Activated CD4-positive, alpha-beta memory T cell treated with anti-CD3 and anti-CD28 coated beads, Interleukin-2, amount 10 ng/mL, durations not matched to agents 7 days and 5 days (primary cell): ENCODE measurements around the gene TNIP3. TPM values are rescaled to one million over a fixed set of nuclear protein-coding genes. Genes with fewer than 3 reads are reported as not detected.

Experiments
- CTCF ChIA-PET: fragments of 350-600 bp; sonication (Branson Sonifier 250); formaldehyde crosslinking; loops from one replicate; lab custom pipeline; 2021; ENCODE audit warnings: antibody characterized with exemption, inconsistent platforms; lab: Charles Lee
- POLR2A ChIA-PET: fragments of 350-600 bp; sonication (Branson Sonifier 250); formaldehyde crosslinking; loops from one replicate; lab custom pipeline; 2021; ENCODE audit warnings: antibody characterized with exemption; lab: Charles Lee
- DNase-seq: peaks from one replicate; pipeline ENCODE4 v3.0.0-alpha.2; 2020
- H3K27ac Mint-ChIP-seq: one replicate; pipeline ENCODE4 v1.8.0; 2021; ENCODE audit warnings: mild to moderate bottlenecking, mixed read lengths
- H3K27me3 Mint-ChIP-seq: one replicate; pipeline ENCODE4 v1.8.0; 2021; ENCODE audit warnings: mixed read lengths
- H3K36me3 Mint-ChIP-seq: one replicate; pipeline ENCODE4 v1.8.0; 2021; ENCODE audit warnings: low read depth, mixed read lengths
- H3K4me1 Mint-ChIP-seq: one replicate; pipeline ENCODE4 v1.8.0; 2021; ENCODE audit warnings: mixed read lengths
- H3K4me3 Mint-ChIP-seq: one replicate; pipeline ENCODE4 v1.8.0; 2021; ENCODE audit warnings: mild to moderate bottlenecking, mixed read lengths
- H3K9me3 Mint-ChIP-seq: one replicate; pipeline ENCODE4 v1.8.0; 2021; ENCODE audit warnings: mixed read lengths
- total RNA-seq, 2 experiments: library from RNA; stranded (reverse); gene quantifications; one replicate each; pipeline ENCODE4 v1.2.3, GENCODE V29; 2021

Gene TNIP3
- total RNA-seq, 2 experiments from 2014 or later, result 1.2 to 1.6 TPM

DNA sequence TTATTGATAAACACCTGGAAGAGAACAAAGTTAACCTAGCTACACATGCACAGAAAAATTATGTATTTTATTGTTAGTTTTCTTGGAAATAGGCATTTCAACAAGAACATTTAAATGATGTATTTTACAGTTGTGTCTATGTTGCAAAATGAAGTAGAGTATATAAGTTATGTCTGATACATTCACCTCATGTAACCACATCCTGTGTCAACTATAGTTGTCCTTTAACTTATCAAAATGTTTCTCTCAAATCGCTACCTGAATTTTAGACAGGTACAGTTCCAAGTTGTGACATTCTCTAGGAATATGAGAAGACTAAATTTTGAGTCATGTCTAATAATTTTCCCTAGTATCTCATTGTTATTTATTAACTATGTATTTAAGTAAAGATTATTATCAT is 27.2 kb upstream of the TNIP3 start:
- CTCF ChIA-PET, result interaction anchor here (0.9 to 4.7 kb wide), 18 partner anchors 8 to 179 kb away, joined by 3 to 72 read pairs (median 12); no protein-coding TSS in a partner anchor
- POLR2A ChIA-PET, result interaction anchor here (2.0 to 3.7 kb wide), 4 partner anchors 8 to 1125 kb away, joined by 9 to 22 read pairs (median 14); partner anchors contain the start of gene MAD2L1
- no peak for DNase-seq
- Mint-ChIP-seq H3K27ac (peak overlapping the region; percentile 49), H3K9me3 (no peaks in the 10 kb centered on the region), H3K36me3 (no peaks in the 10 kb centered on the region), H3K27me3 (no peaks in the 10 kb centered on the region), H3K4me3 (no peak overlapping the region), H3K4me1 (peaks cover 59% of the 10 kb centered on the region)

DNA sequence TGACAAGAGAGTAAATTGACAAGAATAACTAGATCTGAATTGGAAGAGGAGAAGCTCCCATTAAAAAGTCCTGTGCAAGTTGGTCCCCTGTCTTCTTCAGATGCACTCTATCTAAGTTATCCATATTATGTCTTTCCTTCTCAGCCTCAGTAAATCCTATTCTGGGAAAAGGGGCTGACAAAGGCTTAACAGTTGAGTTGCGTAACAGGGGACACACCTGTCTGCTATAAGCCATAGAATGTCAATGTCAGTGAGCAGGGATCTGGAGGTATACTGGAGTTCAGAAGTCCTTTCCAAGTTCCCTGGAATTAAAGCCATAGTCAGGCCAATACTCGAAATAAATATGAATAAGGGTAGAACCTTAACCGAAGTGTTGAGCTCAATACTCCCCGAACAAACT is 26.3 kb upstream of the TNIP3 start:
- peak overlapping the region; percentile 63 for H3K4me3 Mint-ChIP-seq

DNA sequence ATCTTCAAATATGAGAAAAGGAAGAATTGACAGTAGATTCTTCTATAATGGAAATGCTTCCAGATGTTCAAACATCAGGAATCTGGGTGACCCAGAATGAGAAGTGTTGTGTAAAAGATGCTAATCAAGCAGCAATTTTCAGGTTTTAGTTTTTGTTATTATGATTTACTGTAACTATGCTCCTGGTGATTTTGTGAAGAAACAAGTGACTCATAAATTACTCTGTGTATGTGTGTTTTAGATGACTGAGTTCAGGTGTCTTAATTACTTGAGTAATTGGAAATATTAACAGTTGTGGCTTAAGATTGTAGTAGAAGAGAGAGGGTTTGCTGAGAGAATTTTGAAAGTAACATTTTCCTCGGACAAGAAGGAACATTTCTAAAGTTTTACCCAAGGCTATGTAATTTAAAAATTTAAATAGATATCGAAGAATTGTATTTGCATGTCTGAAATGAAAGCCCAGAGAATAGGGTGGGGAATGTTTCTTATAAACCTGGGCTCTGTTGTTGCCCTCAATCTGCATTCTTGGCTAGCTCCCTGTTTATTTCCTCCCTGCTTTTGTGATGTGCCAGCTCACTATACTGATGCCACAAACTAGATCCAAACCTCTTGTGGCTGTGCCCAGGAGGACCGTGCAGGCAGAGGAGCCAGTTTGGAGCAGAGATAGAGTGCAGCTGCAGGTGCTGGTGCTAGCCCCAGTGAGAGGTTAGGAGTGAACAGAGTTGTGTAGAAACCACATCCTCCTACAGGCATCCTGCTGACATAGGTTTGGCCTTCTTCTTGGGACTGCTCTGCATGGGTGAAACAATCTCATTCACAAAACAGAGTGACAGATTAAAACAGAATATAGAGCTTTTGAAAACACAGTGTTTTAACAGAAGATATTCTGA is 25.4 kb upstream of the TNIP3 start:
- H3K9me3 Mint-ChIP-seq, result no peaks in the 10 kb centered on the region
- peak; percentile 72 for DNase-seq
- peaks cover 60% of the 10 kb centered on the region for H3K4me1 Mint-ChIP-seq
- H3K27ac Mint-ChIP-seq, result peak overlapping the region; percentile 84
- H3K4me3 Mint-ChIP-seq, result peak overlapping the region; percentile 63
- H3K36me3 Mint-ChIP-seq, result peaks cover 6% of the 10 kb centered on the region
- ChIA-PET CTCF (interaction anchor here (0.8 to 4.7 kb wide), 11 partner anchors 10 to 119 kb away, joined by 3 to 72 read pairs (median 6); no protein-coding TSS in a partner anchor), POLR2A (interaction anchor here (0.8 to 3.7 kb wide), 9 partner anchors 9 to 1121 kb away, joined by 3 to 22 read pairs (median 4); no protein-coding TSS in a partner anchor)
- no peaks in the 10 kb centered on the region for H3K27me3 Mint-ChIP-seq

More for the DNA sequence above, 26.3 kb upstream of the TNIP3 start:
- DNase-seq, result no peak
- ChIA-PET CTCF (interaction anchor here (0.9 to 4.7 kb wide), 15 partner anchors 7 to 180 kb away, joined by 3 to 72 read pairs (median 9); no protein-coding TSS in a partner anchor), POLR2A (interaction anchor here (0.7 to 3.7 kb wide), 11 partner anchors 9 to 1890 kb away, joined by 3 to 22 read pairs (median 4); partner anchors contain the start of gene MAD2L1)
- Mint-ChIP-seq H3K27ac (peak overlapping the region; percentile 84), H3K27me3 (no peaks in the 10 kb centered on the region), H3K9me3 (no peaks in the 10 kb centered on the region), H3K4me1 (peaks cover 61% of the 10 kb centered on the region), H3K36me3 (peaks cover 3% of the 10 kb centered on the region)

- Mint-ChIP-seq H3K4me3 (no peak overlapping the region), H3K4me1 (peaks cover 59% of the 10 kb centered on the region), H3K9me3 (no peaks in the 10 kb centered on the region), H3K27ac (no peak overlapping the region), H3K36me3 (peaks cover 12% of the 10 kb centered on the region), H3K27me3 (no peaks in the 10 kb centered on the region)
- DNase-seq, result no peak
- CTCF ChIA-PET, result no interaction called here
- POLR2A ChIA-PET, result no interaction called here
These were observed 23.1 kb upstream of the TNIP3 start for GRCh38 chr4:121187206-121187605.

GRCh38 chr4:121185960-121186359 is 21.8 kb upstream of the TNIP3 start:
- ChIA-PET POLR2A (no interaction called here), CTCF (no interaction called here)
- Mint-ChIP-seq H3K36me3 (peaks cover 16% of the 10 kb centered on the region), H3K27me3 (no peaks in the 10 kb centered on the region), H3K4me3 (no peak overlapping the region), H3K27ac (no peak overlapping the region), H3K9me3 (no peaks in the 10 kb centered on the region), H3K4me1 (peaks cover 56% of the 10 kb centered on the region)
- DNase-seq, result no peak

- no peak for DNase-seq
- Mint-ChIP-seq H3K4me3 (no peak overlapping the region), H3K36me3 (peaks cover 27% of the 10 kb centered on the region), H3K9me3 (peaks cover 4% of the 10 kb centered on the region), H3K4me1 (peaks cover 50% of the 10 kb centered on the region), H3K27ac (no peak overlapping the region), H3K27me3 (no peaks in the 10 kb centered on the region)
- POLR2A ChIA-PET, result interaction anchor here (1.4 kb wide), 1 partner anchor 32 kb away, joined by 4 read pairs; no protein-coding TSS in a partner anchor
- CTCF ChIA-PET, result interaction anchor here (3.0 kb wide), 1 partner anchor 8 kb away, joined by 30 read pairs; no protein-coding TSS in a partner anchor
These were observed 19.9 kb upstream of the TNIP3 start for GRCh38 chr4:121183989-121184388.

- POLR2A ChIA-PET, result interaction anchor here (0.8 to 1.4 kb wide), 5 partner anchors 9 to 1117 kb away, joined by 3 to 5 read pairs (median 4); partner anchors contain the start of gene MAD2L1
- Mint-ChIP-seq H3K9me3 (peaks cover 4% of the 10 kb centered on the region), H3K4me1 (peaks cover 47% of the 10 kb centered on the region), H3K27me3 (no peaks in the 10 kb centered on the region), H3K27ac (no peak overlapping the region), H3K4me3 (no peak overlapping the region), H3K36me3 (peaks cover 27% of the 10 kb centered on the region)
- DNase-seq, result no peak
- CTCF ChIA-PET, result interaction anchor here (3.0 kb wide), 1 partner anchor 9 kb away, joined by 30 read pairs; no protein-coding TSS in a partner anchor
These were observed 19.2 kb upstream of the TNIP3 start for GRCh38 chr4:121183361-121183760.

GRCh38 chr4:121182296-121182695 is 18.2 kb upstream of the TNIP3 start:
- peak overlapping the region; percentile 70 for H3K4me3 Mint-ChIP-seq
- H3K27me3 Mint-ChIP-seq, result no peaks in the 10 kb centered on the region
- POLR2A ChIA-PET, result interaction anchor here (0.9 to 1.4 kb wide), 7 partner anchors 10 to 61 kb away, joined by 3 to 5 read pairs (median 3); no protein-coding TSS in a partner anchor
- peak overlapping the region; percentile 84 for H3K27ac Mint-ChIP-seq
- H3K36me3 Mint-ChIP-seq, result peaks cover 31% of the 10 kb centered on the region
- DNase-seq, result no peak
- CTCF ChIA-PET, result interaction anchor here (0.9 to 3.0 kb wide), 2 partner anchors 10 to 28 kb away, joined by 3 to 30 read pairs; no protein-coding TSS in a partner anchor
- H3K9me3 Mint-ChIP-seq, result peaks cover 4% of the 10 kb centered on the region
- peaks cover 44% of the 10 kb centered on the region for H3K4me1 Mint-ChIP-seq

GRCh38 chr4:121181493-121181892 is 17.4 kb upstream of the TNIP3 start:
- CTCF ChIA-PET, result interaction anchor here (3.0 kb wide), 1 partner anchor 10 kb away, joined by 30 read pairs; no protein-coding TSS in a partner anchor
- peaks cover 31% of the 10 kb centered on the region for H3K36me3 Mint-ChIP-seq
- H3K27me3 Mint-ChIP-seq, result peaks cover 1% of the 10 kb centered on the region
- H3K4me3 Mint-ChIP-seq, result peak overlapping the region; percentile 67
- no peak for DNase-seq
- peak overlapping the region; percentile 64 for H3K27ac Mint-ChIP-seq
- H3K4me1 Mint-ChIP-seq, result peaks cover 48% of the 10 kb centered on the region
- POLR2A ChIA-PET, result interaction anchor here (1.5 kb wide), 1 partner anchor 9 kb away, joined by 4 read pairs; no protein-coding TSS in a partner anchor
- peaks cover 4% of the 10 kb centered on the region for H3K9me3 Mint-ChIP-seq

DNA sequence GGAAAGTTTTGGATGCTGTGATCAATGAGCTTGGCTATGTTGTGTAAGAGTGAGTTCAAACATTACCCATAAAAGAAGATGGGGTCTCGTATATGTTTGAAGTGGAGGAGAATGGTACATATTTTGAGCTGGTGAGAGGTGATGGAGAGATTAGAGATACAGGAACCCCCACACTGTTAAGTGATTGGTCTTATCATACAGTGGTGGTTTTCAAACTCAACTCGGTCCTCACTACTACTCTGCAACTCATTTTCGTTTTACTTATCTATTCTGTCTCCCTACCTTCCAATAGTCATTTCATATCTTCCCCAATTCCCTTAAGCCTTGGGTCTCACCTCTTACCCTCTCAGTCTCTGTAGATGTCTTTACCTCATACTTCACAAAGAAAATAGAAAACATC is 16.4 kb upstream of the TNIP3 start:
- ChIA-PET POLR2A (interaction anchor here (1.5 kb wide), 1 partner anchor 10 kb away, joined by 4 read pairs; no protein-coding TSS in a partner anchor), CTCF (no interaction called here)
- no peak for DNase-seq
- Mint-ChIP-seq H3K4me1 (peaks cover 46% of the 10 kb centered on the region), H3K27me3 (peaks cover 1% of the 10 kb centered on the region), H3K4me3 (peak overlapping the region; percentile 67), H3K36me3 (peaks cover 28% of the 10 kb centered on the region), H3K27ac (peak overlapping the region; percentile 64), H3K9me3 (peaks cover 4% of the 10 kb centered on the region)

GRCh38 chr4:121177246-121178137 is 13.4 kb upstream of the TNIP3 start:
- Mint-ChIP-seq H3K27ac (no peak overlapping the region), H3K4me3 (no peak overlapping the region), H3K9me3 (peaks cover 4% of the 10 kb centered on the region), H3K36me3 (peaks cover 20% of the 10 kb centered on the region), H3K4me1 (peaks cover 33% of the 10 kb centered on the region), H3K27me3 (peaks cover 1% of the 10 kb centered on the region)
- DNase-seq, result no peak
- ChIA-PET POLR2A (no interaction called here), CTCF (interaction anchor here (1.5 kb wide), 1 partner anchor 15 kb away, joined by 9 read pairs; no protein-coding TSS in a partner anchor)
